Hepatic stellate cell (primary cell): ENCODE data around the gene DOCK6.

Experiments
- DNase-seq: peaks from one replicate; pipeline ENCODE4 v3.0.0; 2011; ENCODE audit warnings: low spot score

Gene DOCK6

DNA sequence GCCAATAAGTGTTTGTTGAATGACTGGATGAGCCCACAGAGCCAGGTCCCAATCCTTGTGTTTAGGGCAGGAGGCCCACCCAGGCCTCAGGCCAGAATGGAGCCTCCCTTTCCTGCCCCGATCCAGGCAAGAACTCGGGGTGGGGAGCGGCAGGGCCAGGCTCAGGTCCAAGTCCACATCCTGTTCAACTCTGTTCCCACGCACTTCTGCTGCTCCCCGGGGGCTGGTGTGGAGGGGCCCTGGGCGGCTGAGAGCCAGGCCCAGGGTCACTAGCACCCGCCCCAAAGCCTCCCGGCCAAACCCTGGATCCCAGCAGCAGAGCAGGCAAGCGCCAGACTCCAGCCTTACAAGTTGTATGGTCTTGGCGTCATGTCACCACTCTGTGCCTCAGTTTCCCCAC is 14.9 kb downstream of the DOCK6 start:
- DNase-seq = no peak

- no peak for DNase-seq
Measured at GRCh38 chr19:11246941-11247340, 15.4 kb downstream of the DOCK6 start.

- DNase-seq = no peak
Measured at GRCh38 chr19:11244846-11245589, 17.3 kb downstream of the DOCK6 start.

GRCh38 chr19:11243798-11244169 is 18.5 kb downstream of the DOCK6 start:
- no peak for DNase-seq

DNA sequence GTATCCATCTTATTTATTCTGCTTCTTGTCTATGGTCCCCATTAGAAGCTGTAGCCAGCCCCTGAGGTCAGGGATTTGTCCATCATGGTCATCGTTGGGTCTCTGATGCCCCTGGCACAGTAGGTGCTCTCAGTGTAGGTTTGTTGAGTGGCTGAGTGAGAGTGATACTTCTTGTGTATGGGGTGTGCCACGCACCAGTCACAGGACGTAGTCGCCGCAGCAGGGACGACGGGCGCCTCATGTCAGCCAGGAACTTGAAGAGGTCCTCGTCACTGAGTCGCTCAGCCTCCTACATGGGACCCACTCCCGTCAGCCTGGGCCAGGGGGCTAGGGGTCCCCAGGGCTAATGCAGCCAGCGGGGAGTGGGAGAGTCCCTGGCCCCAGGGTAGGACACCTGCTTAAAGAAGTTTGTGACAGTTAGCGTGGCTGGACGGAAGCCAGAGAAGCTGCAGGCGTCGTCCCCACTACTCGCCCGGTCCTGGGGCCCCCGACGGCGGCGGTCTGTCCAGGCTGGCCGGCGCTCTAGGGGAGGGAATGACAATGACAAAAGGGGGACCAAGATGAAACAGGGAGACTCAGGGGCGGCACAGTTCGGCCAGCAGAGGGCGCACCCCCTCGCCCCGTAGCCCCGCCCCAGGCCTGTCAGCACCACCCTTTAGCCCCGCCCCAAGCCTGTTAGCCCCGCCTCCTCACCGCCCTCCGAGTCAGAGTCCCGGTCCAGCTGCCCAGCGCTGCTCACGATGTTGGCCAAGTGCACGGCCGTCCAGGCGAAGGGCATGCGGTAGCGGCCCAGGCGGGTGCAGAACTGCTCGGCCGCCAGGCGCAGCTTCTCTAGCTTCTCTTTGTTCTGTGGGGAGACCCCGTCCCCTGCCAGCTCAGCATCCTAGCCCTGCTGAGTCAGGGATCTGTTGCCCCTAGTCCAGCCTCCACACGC is 19.2 kb downstream of the DOCK6 start:
- peak; percentile 99 for DNase-seq

GRCh38 chr19:11242025-11242424 is 20.3 kb downstream of the DOCK6 start:
- DNase-seq = no peak

- no peak for DNase-seq
Measured at GRCh38 chr19:11240008-11240444, 22.3 kb downstream of the DOCK6 start.

- DNase-seq = no peak
Measured at GRCh38 chr19:11239377-11240000, 22.8 kb downstream of the DOCK6 start, which contains the start of gene ANGPTL8. ANGPTL8 (plus strand) TSS chr19:11239619; CDS start chr19:11239638, 19 bp downstream.

GRCh38 chr19:11238781-11239376 is 23.4 kb downstream of the DOCK6 start:
- DNase-seq = no peak

DNA sequence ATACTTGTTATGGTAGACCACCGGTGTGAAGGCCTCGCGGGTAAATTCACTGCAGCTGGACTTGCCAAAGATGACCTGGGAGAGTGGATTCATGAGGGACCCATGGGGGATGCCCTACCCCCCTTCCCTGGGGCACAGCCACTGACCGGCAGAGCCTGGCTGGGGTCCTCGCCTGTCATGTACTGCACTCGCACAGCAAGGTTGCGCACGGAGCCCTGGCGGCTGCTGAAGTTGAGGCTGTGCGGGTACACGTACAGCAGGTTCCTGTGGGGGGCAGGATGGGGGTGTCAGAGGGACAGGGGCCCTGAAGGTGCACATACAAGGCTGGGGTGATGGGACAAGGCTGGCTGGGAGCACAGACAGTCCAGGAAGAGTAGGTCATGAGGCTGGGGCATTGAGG is 24.3 kb downstream of the DOCK6 start:
- DNase-seq = no peak

DNA sequence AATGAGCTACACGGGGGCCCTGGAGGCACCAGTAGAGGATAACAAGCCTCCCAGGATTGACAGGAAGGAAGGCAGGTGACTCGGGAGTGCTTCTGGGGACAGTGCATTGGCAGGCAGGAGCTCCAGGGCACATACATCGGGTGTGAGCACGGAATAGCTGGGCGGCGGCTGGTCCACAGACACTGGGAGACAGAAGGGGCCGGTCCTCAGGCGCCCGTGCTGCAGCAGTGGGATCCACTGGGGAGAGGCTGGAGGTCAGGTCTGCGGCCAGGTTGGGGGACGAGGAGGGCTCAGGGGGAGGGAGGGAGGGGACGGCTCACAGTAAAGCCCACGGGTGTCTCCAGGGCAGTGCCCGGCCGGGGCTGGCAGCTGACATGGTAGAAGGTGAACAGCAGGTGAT is 25.0 kb downstream of the DOCK6 start:
- no peak for DNase-seq

DNA sequence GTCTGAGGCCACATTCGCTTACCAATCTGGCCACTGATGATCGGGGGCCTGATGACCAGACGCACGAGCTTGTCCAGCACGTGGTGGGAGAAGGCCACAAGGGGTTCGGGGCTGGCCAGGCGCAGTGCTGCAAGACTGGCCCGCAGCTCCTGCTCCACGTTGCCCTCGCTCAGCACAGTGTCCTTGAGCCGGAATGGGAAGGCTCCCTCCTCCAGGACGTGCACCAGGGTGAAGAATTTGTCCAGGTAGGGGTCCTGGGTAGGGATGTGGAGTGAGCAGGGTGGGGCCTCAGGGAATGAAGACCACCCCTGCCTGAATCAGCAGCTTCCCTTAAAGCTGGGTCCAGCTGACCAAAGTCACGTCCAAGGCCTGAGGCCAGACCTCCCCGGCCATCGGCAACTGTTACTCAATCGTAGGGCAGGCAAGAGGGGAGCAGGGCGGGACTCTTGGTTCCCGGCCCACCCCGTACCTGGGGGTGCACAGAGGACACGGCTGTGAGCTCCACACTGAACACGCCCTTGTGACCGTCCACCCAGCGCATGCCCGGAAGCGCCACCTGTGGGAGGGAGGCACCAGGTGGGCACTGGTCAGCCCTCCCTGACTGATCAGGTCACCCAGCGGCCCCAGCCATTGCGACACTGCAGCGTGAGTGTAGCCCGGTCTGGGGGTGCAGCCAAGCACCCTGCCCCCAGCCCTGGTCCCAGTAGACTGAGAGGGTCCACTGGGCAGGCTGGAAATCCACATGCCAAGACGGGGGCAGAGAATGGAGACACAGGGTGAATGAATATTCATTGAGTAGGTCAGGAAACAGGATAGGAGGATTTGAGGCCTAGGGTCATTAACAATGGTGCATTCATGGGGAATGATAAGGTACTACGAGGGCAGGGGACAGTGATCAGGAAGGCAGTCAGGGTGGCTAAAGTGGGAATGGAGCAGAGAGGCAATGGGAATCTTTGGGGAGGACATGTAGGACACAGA is 25.7 kb downstream of the DOCK6 start:
- DNase-seq = no peak

DNA sequence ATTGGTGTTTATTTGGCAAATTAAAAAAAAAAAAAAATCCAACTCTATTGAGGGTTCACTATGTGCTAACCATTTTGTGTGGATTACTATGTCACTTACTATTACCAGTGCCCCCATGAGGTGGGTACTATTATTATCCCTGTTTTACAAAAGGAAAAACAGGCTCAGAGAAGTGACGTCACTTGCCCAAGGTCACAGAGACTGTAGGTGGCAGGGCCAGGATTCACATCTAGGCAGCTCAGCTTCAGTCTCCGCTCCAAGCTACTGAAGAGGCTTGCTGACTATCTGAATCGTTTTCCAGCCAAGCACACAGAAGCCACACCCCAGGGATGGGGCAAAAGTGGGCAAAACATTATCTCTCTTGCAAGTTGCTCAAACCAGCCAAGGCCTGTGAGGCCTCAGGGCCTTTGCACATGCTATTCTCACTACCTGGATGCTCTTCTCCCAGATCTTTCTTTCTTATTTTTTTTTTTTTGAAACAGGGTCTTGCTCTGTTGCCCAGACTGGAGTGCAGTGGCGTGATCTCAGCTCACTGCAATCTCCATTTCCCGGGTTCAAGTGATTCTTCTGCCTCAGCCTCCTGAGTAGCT is 27.7 kb downstream of the DOCK6 start:
- DNase-seq = no peak

GRCh38 chr19:11233073-11233472 is 29.3 kb downstream of the DOCK6 start:
- DNase-seq = no peak

DNA sequence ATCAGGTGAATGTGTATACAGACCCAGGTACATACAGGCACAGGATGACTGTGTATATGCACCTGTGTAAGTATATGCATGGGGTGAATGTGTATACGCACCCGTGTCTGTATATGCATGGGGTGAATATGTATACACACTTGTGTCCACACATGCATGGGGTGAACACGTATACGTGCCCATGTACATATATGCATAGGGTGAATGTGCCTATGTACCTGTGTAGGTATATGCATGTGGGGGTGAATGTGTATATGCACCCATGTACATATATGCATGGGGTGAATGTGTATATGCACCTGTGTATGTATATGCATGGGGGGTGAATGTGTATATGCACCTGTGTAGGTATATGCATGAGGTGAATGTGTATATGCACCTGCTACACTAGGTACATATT is 29.8 kb downstream of the DOCK6 start:
- DNase-seq = no peak

DNA sequence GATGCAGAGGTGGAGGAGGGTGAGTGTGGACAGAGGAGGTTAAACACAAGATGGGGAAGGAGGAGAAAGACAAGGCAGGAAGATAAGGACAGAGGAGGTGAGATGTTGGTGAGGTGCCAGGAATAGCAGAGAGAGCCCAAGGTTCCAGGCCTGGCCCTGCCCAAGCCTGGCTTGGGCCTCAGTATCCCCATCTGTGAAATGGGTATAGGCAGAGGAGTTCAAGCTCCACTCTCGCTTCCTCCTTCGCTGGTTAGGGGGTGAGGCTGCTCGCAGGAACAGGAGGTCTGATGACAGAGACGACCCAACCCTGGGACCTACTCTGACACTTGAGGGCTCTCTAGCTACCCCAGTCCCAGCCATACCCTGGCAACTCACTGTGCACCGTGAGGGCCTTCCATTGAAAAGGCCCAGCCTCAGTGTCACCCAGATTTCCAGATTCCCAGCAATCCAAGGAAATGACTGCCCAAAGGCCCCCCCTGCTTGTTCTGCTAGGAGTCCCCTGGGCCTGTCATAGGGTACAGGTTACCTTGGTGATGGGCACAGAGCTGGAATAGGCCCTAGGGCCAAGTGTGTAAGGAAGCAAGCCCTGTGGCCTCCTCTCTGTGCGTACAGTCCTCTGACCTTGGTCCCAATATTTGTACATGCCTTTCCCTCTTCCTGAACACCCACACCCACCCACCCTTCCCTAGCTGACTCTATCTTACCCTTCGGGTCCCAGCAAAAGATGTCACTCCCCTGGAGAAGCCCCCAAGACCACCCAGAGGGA is 31.5 kb downstream of the DOCK6 start:
- no peak for DNase-seq

DNA sequence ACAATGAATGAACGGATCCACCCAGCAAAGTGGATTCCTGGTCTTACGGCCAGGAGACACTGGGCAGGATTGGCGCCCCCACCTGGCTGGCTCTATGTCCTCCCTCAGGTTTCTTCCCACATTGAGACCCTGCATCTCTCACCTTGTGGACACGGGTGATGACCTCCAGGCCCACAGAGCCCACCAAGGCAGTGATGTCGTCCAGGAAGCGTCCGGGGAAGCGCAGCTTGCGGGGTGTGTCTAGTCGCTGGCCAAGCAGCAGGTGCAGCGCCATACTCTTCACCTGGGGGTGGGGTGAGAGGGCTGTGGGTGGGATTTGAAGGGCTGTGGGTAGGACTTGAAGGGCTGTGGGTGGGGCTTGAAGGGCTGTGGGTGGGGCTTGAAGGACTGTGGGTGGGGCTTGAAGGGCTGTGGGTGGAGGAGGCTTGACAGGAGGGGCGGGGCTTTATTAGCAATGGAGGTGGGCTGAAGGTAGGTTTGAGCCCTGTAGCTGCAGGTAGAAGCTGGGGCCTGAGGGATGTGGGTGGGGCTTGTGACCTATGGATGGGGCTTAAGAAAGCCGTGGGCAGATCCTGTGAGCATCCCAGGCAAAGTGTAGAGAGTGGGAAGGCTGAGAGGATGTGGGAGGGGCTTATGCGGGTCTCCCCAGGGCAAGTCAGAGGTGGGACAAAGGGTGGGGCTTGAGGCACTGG is 35.0 kb downstream of the DOCK6 start:
- no peak for DNase-seq

DNA sequence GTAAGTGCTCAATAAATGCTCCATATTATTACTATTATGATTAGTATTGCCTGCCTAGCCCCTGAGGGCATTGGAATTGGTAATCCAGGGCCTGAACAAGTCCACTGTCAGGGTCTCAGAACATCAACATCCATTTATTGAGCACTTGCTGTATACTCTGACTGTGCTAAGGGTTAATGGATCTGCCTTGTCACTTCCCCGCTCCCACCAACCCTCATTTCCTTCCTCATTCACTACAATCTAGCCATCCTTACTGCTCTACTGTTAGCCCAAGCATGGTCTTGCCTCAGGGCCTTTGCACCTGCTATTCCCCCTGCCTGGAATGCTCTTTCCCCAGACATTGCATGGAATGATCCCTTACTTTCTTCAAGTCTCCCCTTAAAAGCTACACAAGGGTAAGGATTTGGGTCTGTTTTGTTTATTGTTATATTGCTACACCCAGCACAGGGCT is 35.6 kb downstream of the DOCK6 start:
- no peak for DNase-seq

GRCh38 chr19:11225815-11226214 is 36.5 kb downstream of the DOCK6 start:
- no peak for DNase-seq
